ENCODE data around the gene PTPRK.

PTPRK gene

DNA sequence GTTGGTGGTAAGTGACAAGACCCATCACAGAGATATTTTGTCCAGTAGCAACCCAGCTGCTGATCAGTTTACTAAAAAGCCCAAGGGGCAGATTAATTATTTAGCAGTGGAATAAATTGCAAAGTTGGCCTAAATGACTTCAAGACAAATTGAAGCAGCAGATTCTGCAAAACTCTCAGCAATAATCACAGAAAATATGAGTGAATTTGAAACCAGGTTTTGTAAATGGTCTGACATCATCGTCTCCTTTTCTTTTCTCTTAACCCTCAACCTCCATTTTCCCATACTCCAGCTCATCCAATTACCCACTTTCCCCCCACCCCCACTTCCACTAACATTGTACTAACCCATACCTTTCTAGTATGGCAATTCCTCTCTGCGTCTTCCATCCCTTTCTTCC is 11.3 kb upstream of the PTPRK start:
- no peaks in the 10 kb centered on the region for H3K27me3 ChIP-seq (ENCODE audit: insufficient read depth, low read length)
- no peaks in the 10 kb centered on the region for H3K4me1 ChIP-seq (ENCODE audit: insufficient read depth, low read length)
- H3K4me3 ChIP-seq (ENCODE audit: low read length), result no peak overlapping the region
- no peaks in the 10 kb centered on the region for H3K9me3 ChIP-seq (ENCODE audit: insufficient read depth, low read depth, low read length)
- H3K36me3 ChIP-seq (ENCODE audit: insufficient read depth, low read length), result no peaks in the 10 kb centered on the region
- H3K27ac ChIP-seq (ENCODE audit: low read depth, low read length), result no peak overlapping the region
- H3K9ac ChIP-seq (ENCODE audit: low read depth, low read length), result no peak overlapping the region
- 92% methylated on average over 2 of the region's 2 CpGs for WGBS

DNA sequence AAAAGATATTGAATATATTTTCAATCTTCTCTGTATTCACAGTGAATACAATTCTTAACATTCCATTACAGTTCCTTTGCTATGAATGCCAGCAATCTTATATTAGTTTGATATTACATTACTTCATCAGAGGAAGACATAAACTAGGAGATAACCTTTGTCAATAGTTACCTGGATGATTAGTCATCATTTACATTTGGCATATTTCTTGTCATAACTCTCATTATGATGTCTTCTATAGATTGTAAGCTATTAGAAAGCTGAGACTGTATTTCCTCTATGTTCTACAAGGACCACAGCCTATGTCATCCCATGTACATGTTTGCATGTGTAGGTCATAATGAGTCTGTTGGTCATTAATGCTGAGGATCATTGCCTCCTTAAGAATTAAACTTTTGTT is 7.8 kb upstream of the PTPRK start:
- H3K4me1 ChIP-seq (ENCODE audit: insufficient read depth, low read length), result peaks cover 4% of the 10 kb centered on the region; the same call in 1 of the 2 replicates
- no peak overlapping the region for H3K4me3 ChIP-seq (ENCODE audit: low read length)
- H3K27ac ChIP-seq (ENCODE audit: low read depth, low read length), result no peak overlapping the region
- H3K27me3 ChIP-seq (ENCODE audit: insufficient read depth, low read length), result no peaks in the 10 kb centered on the region
- H3K9ac ChIP-seq (ENCODE audit: low read depth, low read length), result no peak overlapping the region
- no peaks in the 10 kb centered on the region for H3K9me3 ChIP-seq (ENCODE audit: insufficient read depth, low read depth, low read length)
- H3K36me3 ChIP-seq (ENCODE audit: insufficient read depth, low read length), result no peaks in the 10 kb centered on the region

DNA sequence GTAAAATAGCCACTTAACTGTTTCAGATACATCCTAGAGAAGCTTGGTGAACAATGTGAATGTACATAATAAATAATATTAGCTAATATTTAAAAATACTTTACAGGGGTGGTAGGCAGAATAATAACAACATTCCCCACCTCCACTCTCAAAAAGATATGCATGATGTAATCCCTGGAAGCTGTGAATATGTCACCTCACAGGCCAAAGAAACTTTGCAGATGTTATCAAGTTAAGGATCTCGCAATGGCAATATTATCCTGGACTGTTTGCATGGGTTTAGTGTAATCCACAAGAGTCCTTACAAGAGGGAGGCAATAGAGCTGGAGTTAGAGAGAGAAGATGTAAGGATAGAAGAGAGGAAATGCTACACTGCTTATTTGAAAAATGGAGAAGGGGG is 7.0 kb upstream of the PTPRK start:
- no peaks in the 10 kb centered on the region for H3K27me3 ChIP-seq (ENCODE audit: insufficient read depth, low read length)
- no peak overlapping the region for H3K9ac ChIP-seq (ENCODE audit: low read depth, low read length)
- H3K4me3 ChIP-seq (ENCODE audit: low read length), result no peak overlapping the region
- H3K9me3 ChIP-seq (ENCODE audit: insufficient read depth, low read depth, low read length), result no peaks in the 10 kb centered on the region
- WGBS, result 91% methylated on average over 1 of the region's 1 CpG
- no peaks in the 10 kb centered on the region for H3K36me3 ChIP-seq (ENCODE audit: insufficient read depth, low read length)
- no peak overlapping the region for H3K27ac ChIP-seq (ENCODE audit: low read depth, low read length)
- peaks cover 4% of the 10 kb centered on the region; the same call in 1 of the 2 replicates for H3K4me1 ChIP-seq (ENCODE audit: insufficient read depth, low read length)

DNA sequence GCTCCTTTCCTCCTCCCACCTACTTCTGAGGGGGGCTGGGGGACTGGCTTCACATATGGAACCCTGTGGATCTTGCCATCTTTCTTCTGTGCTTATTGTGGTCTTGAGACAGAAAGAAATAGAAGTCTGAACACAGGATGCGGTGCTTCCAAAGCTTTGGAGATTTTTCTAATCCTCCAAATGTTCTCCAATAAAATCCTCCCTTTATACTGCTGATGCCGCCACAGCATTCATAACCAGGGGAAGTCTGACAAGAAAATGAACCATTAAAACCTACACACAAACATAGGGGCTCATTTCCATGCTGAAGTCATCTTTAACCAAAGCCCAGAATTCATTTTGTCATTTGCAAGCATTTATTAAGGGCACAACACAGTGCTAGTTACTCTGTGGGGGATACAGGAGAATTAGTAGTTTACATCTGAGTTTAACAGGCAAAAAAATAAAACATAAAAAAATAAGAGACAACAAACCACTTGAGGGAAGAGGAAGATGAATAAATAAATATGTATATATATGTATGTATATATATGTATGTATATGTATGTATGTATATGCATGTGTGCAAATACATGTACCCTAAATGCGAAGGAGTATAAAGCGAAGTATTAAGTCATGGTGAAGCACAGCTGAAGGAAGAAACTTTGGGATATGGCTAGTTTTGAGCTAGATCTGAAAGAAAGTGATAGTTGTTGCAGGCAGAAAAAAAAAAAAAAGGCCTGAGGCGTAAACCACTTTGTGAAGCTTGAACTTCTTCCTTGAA is 5.9 kb upstream of the PTPRK start:
- Histone ChIP-seq H3K4me1 (ENCODE audit: insufficient read depth, low read length) (peaks cover 8% of the 10 kb centered on the region; the same call in 1 of the 2 replicates), H3K9me3 (ENCODE audit: insufficient read depth, low read depth, low read length) (no peaks in the 10 kb centered on the region), H3K36me3 (ENCODE audit: insufficient read depth, low read length) (no peaks in the 10 kb centered on the region), H3K4me3 (ENCODE audit: low read length) (no peak overlapping the region), H3K27me3 (ENCODE audit: insufficient read depth, low read length) (no peaks in the 10 kb centered on the region), H3K27ac (ENCODE audit: low read depth, low read length) (no peak overlapping the region), H3K9ac (ENCODE audit: low read depth, low read length) (no peak overlapping the region)
- 95% methylated on average over 5 of the region's 5 CpGs for WGBS

- Histone ChIP-seq H3K4me1 (ENCODE audit: insufficient read depth, low read length) (peaks cover 11% of the 10 kb centered on the region; the same call in 1 of the 2 replicates), H3K36me3 (ENCODE audit: insufficient read depth, low read length) (no peaks in the 10 kb centered on the region), H3K4me3 (ENCODE audit: low read length) (no peak overlapping the region), H3K27ac (ENCODE audit: low read depth, low read length) (no peak overlapping the region), H3K27me3 (ENCODE audit: insufficient read depth, low read length) (no peaks in the 10 kb centered on the region), H3K9me3 (ENCODE audit: insufficient read depth, low read depth, low read length) (no peaks in the 10 kb centered on the region), H3K9ac (ENCODE audit: low read depth, low read length) (no peak overlapping the region)
- 96% methylated on average over 2 of the region's 2 CpGs for WGBS
These were observed 5.0 kb upstream of the PTPRK start for GRCh38 chr6:128525406-128525805.

DNA sequence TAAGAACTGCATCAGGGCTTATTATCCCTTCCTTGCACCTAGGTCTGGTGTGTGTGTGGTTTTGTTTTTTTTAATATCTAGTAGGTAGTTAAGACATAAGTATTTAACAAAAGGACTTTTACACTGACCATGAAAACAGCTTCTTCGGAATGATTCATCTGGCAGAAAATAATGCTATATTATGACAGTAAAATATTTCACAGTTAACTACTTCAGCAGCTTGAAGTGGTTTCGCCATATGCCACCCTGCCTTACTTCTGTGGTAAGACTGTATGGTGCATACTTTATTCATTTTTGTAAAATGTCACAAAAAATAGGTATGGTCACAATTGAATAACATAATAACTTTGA is 858 bp upstream of the PTPRK start:
- Histone ChIP-seq H3K4me1 (ENCODE audit: insufficient read depth, low read length) (peaks cover 28% of the 10 kb centered on the region), H3K4me3 (ENCODE audit: low read length) (peak overlapping the region; percentile 95), H3K9ac (ENCODE audit: low read depth, low read length) (peak overlapping the region; percentile 98), H3K27me3 (ENCODE audit: insufficient read depth, low read length) (no peaks in the 10 kb centered on the region), H3K9me3 (ENCODE audit: insufficient read depth, low read depth, low read length) (no peaks in the 10 kb centered on the region), H3K27ac (ENCODE audit: low read depth, low read length) (peak overlapping the region; percentile 94), H3K36me3 (ENCODE audit: insufficient read depth, low read length) (no peaks in the 10 kb centered on the region)
- WGBS, result no CpG with 5 or more reads among the region's 2 CpGs

- H3K9me3 ChIP-seq (ENCODE audit: insufficient read depth, low read depth, low read length), result no peaks in the 10 kb centered on the region
- H3K4me1 ChIP-seq (ENCODE audit: insufficient read depth, low read length), result peaks cover 26% of the 10 kb centered on the region
- H3K27ac ChIP-seq (ENCODE audit: low read depth, low read length), result peak overlapping the region; percentile 89
- H3K27me3 ChIP-seq (ENCODE audit: insufficient read depth, low read length), result no peaks in the 10 kb centered on the region
- peak overlapping the region; percentile 95 for H3K4me3 ChIP-seq (ENCODE audit: low read length)
- WGBS, result under 1% methylated on average over 39 of the region's 39 CpGs
- H3K9ac ChIP-seq (ENCODE audit: low read depth, low read length), result peak overlapping the region; percentile 98
- no peaks in the 10 kb centered on the region for H3K36me3 ChIP-seq (ENCODE audit: insufficient read depth, low read length)
These were observed 416 bp downstream of the PTPRK start for GRCh38 chr6:128519931-128520435.

DNA sequence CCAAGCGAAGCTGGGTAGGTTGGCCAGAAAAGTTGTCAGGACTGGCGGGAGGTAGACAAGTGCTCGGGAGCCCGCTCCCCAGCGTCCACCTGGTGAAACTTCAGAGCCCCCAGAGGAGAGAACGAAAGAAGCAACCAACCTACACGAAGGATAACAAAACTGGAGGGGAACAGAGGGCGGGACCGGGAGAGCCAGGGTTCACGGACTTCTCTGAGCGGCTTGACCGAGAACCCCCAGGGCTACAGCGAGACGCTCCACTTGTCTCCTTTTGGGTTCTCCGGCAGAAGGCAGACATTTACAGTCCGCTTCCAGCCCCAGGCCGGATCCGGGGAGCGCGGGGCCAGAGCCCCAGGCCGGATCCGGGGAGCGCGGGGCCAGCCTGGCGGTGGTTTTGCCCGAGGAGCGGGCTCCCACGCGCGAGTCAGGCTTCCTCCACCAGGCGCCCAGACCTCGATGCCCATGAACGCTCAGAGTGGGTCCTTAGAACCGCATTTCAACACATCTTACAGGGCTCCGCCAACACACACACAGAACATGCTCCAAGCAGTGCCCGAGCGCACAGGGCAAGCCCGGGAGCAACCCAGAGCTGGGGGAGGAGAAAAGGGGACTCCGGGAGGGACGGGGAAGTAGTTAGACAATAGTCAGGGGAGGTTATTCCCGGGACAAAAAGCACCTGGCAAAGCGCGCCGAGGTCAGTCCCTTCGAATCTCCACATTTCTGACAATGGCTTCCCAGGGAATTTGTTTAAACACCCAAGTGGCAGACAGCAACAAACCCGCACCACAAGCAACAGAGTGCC is 1.1 kb downstream of the PTPRK start:
- Histone ChIP-seq H3K4me3 (ENCODE audit: low read length) (peak overlapping the region; percentile 95), H3K9ac (ENCODE audit: low read depth, low read length) (peak overlapping the region; percentile 98), H3K27me3 (ENCODE audit: insufficient read depth, low read length) (no peaks in the 10 kb centered on the region), H3K36me3 (ENCODE audit: insufficient read depth, low read length) (no peaks in the 10 kb centered on the region), H3K9me3 (ENCODE audit: insufficient read depth, low read depth, low read length) (no peaks in the 10 kb centered on the region), H3K4me1 (ENCODE audit: insufficient read depth, low read length) (peaks cover 26% of the 10 kb centered on the region), H3K27ac (ENCODE audit: low read depth, low read length) (peak overlapping the region; percentile 89; the same call in 1 of the 2 replicates)
- under 1% methylated on average over 46 of the region's 46 CpGs for WGBS

DNA sequence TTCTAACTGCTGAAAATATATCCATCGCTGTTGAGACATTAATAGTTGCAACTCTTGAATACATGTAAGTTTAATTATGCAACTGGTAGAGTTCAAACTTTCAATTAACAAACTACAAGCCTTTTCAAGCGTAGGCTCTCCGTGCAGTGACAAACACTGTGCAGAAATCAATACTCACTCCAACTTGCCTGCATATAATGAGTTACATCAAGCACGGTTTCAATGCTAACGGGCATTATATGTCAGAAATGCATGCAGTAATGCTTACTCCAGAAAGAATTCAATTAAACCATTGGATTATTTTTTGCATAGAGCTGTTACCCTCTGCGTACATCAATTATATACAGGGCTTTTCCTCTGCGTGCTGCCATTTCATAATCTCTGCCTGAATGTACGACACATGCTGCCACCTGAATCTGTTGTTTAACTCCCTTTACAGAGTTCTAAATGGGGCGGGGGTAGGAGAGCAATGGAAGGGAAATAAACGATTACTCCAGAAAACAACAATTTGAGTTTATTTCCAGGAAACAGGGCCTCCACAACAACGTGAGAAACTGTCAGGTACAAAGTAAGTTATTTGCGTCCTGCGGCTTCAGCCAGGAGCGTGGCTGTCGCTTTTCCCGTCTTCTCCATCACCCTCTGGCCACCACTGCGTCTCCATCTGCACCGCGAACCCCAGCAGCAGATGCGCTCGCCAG is 1.8 kb downstream of the PTPRK start:
- no peaks in the 10 kb centered on the region for H3K9me3 ChIP-seq (ENCODE audit: insufficient read depth, low read depth, low read length)
- H3K36me3 ChIP-seq (ENCODE audit: insufficient read depth, low read length), result no peaks in the 10 kb centered on the region
- H3K4me3 ChIP-seq (ENCODE audit: low read length), result peak overlapping the region; percentile 95
- peak overlapping the region; percentile 98; the same call in 1 of the 2 replicates for H3K9ac ChIP-seq (ENCODE audit: low read depth, low read length)
- H3K4me1 ChIP-seq (ENCODE audit: insufficient read depth, low read length), result peaks cover 26% of the 10 kb centered on the region
- 24% methylated on average over 21 of the region's 21 CpGs for WGBS
- H3K27ac ChIP-seq (ENCODE audit: low read depth, low read length), result no peak overlapping the region
- no peaks in the 10 kb centered on the region for H3K27me3 ChIP-seq (ENCODE audit: insufficient read depth, low read length)

DNA sequence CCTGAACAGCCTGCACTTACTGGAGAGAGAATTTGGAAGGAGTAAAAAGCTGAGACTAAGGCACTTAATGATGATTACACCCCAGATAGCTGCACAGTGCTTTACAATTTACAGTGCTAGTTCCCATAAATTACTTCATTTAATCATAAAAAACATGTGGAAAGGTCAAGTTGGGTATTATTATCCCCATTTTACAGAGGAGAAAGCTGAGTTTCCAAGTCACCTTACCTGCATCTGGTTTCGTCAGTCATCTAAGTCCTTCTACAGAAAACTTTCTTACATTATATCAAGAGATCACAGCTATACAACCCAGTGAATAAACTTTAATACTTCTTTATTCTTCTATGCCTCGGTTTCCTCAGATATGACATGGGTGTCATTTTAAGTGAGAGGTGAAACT is 3.3 kb downstream of the PTPRK start:
- Histone ChIP-seq H3K4me3 (ENCODE audit: low read length) (no peak overlapping the region), H3K36me3 (ENCODE audit: insufficient read depth, low read length) (no peaks in the 10 kb centered on the region), H3K27me3 (ENCODE audit: insufficient read depth, low read length) (no peaks in the 10 kb centered on the region), H3K27ac (ENCODE audit: low read depth, low read length) (no peak overlapping the region), H3K4me1 (ENCODE audit: insufficient read depth, low read length) (peaks cover 26% of the 10 kb centered on the region), H3K9ac (ENCODE audit: low read depth, low read length) (no peak overlapping the region), H3K9me3 (ENCODE audit: insufficient read depth, low read depth, low read length) (no peaks in the 10 kb centered on the region)
- 90% methylated on average over 1 of the region's 2 CpGs for WGBS

- Histone ChIP-seq H3K9me3 (ENCODE audit: insufficient read depth, low read depth, low read length) (no peaks in the 10 kb centered on the region), H3K4me1 (ENCODE audit: insufficient read depth, low read length) (peaks cover 23% of the 10 kb centered on the region), H3K27me3 (ENCODE audit: insufficient read depth, low read length) (no peaks in the 10 kb centered on the region), H3K36me3 (ENCODE audit: insufficient read depth, low read length) (no peaks in the 10 kb centered on the region), H3K9ac (ENCODE audit: low read depth, low read length) (no peak overlapping the region), H3K4me3 (ENCODE audit: low read length) (no peak overlapping the region), H3K27ac (ENCODE audit: low read depth, low read length) (no peak overlapping the region)
- WGBS, result 75% methylated on average over 1 of the region's 1 CpG
These were observed 3.9 kb downstream of the PTPRK start for GRCh38 chr6:128516514-128516898.

Data from HUES64 (cell line).